GM21515 (cell line): ENCODE results near the gene INPP5K.
"Not testable (repeated sequence)": the region's sequence is repeated elsewhere in the genome, so short reads cannot be mapped to it uniquely, and the experiment has no call there.

Experiments
- ATAC-seq: cut with Tn5 transposase; IDR thresholded peaks from one replicate; pipeline ENCODE4 v1.9.1; 2021; ENCODE audit not compliant: unreplicated experiment

The INPP5K gene

GRCh38 chr17:1467898-1468492, 48.4 kb downstream of the INPP5K start:
- ATAC-seq: no peak

- ATAC-seq: no peak
Observed at GRCh38 chr17:1467258-1467657, 49.2 kb downstream of the INPP5K start.

- ATAC-seq: no peak
Observed at GRCh38 chr17:1464186-1464585, 52.2 kb downstream of the INPP5K start.

- ATAC-seq: no peak
Observed at GRCh38 chr17:1462164-1463112, 54.0 kb downstream of the INPP5K start.

GRCh38 chr17:1461198-1461944, 55.0 kb downstream of the INPP5K start:
- ATAC-seq: no peak

GRCh38 chr17:1460233-1460632, 56.2 kb downstream of the INPP5K start:
- ATAC-seq: no peak

GRCh38 chr17:1455797-1456599, 60.4 kb downstream of the INPP5K start, which contains the start of gene CRK:
TSS of gene CRK (minus strand) at chr17:1456232. CDS start at chr17:1456117, 115 bp downstream.
- peak; percentile 81 for ATAC-seq

- peak; percentile 26 for ATAC-seq
Observed at GRCh38 chr17:1455291-1455796, 61.1 kb downstream of the INPP5K start.

- ATAC-seq: no peak
Observed at GRCh38 chr17:1454541-1454940, 61.9 kb downstream of the INPP5K start.

- ATAC-seq: not testable (repeated sequence)
Observed at GRCh38 chr17:1453694-1454093, 62.7 kb downstream of the INPP5K start.

GRCh38 chr17:1452836-1453235, 63.6 kb downstream of the INPP5K start:
- no peak for ATAC-seq

- ATAC-seq: not testable (repeated sequence)
Observed at GRCh38 chr17:1450261-1450660, 66.2 kb downstream of the INPP5K start.

- no peak for ATAC-seq
Observed at GRCh38 chr17:1449412-1449967, 66.9 kb downstream of the INPP5K start.

- no peak for ATAC-seq
Observed at GRCh38 chr17:1447052-1447451, 69.4 kb downstream of the INPP5K start.

GRCh38 chr17:1446201-1446600, 70.2 kb downstream of the INPP5K start:
- no peak for ATAC-seq

- not testable (repeated sequence) for ATAC-seq
Observed at GRCh38 chr17:1445695-1446094, 70.7 kb downstream of the INPP5K start.
